ENCODE data around the gene PID1. TPM values are rescaled to one million over a fixed set of nuclear protein-coding genes. Genes with fewer than 3 reads are reported as not detected.
A peak's percentile ranks its signal among the peaks of the same experiment; 100 is the strongest.

The PID1 gene
- 2.3 TPM for polyA plus RNA-seq (2013, experiment 1 of 2)
- polyA plus RNA-seq (2013, experiment 2 of 2): 2.4 TPM

DNA sequence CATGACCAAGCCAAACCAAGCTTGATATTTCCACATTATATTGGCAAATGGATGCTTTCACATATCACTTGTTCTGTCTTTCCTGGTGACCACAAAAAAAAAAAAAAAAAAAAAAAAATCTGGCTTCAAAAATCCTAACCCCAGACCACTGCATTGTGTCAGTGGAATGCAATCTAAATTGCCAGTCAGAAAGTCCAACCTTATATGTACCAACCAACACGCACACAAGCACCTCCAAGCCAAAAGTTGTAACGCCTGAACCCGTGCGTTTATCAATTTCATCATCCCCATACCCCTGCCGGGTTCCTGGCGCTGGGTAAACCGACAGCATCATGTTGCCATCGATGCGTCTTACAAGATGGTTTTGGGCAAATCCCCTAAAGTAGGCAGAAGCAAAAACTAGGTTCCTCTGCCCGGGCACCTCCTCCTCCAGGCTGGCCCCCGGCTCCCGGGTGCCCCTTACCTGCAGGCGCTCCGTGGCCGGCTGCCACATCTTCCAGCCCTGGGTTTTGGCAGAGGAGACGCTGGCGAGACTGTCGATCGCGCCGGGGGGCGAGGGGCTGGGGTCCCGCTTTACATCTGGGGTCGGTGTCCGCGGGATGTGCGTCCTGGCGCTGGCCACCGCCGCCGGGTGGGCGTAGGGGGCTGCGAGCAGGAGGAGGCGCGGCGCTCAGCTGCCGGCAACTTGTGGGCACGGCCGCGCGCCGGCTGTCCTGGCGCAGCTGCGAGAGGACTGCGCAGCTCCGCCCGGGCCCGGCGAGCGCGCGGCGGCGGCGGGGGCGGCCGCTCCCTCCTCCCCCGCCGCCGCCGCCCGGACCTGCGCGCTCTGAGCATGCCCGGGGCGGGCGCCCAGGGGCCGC lies at the start of gene PID1:
TSS of gene PID1 (minus strand) at position 737 of the 860 bp plus-strand sequence. CDS start at position 493, 244 bp downstream.
- H3K36me3 ChIP-seq (ENCODE audit: control insufficient read depth, insufficient read depth, low read length): no peaks in the 10 kb centered on the region

DNA sequence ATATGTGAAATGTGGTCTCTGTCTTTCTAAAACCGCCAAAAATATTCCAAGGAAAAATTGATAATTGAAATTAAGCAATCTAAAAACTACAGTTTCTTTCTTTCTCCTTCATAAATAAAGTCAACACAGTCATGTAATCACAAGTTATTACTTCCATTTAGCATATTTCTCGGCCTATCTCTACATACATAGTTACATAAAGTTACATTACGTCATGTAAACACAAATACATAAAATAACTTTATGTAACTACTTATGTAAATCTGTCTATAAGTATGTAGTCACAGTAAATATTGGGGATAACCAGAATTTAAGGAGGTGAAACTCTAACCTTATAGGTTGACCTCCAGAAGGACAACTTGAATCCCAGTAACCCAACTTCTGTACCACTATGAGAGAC lies 48.5 kb upstream of the PID1 start:
- no peaks in the 10 kb centered on the region for H3K9me3 ChIP-seq (ENCODE audit: control insufficient read depth, low read length)
- H3K4me1 ChIP-seq (ENCODE audit: control insufficient read depth, insufficient read depth, low read length, poor library complexity, severe bottlenecking): no peaks in the 10 kb centered on the region
- WGBS, 2 experiments (ENCODE audit: insufficient coverage in 2 of 2): 86% methylated on average over 1 of the region's 3 CpGs; no CpG with 5 or more reads in 1 of the 2 experiments
- H3K36me3 ChIP-seq (ENCODE audit: control insufficient read depth, insufficient read depth, low read length): no peaks in the 10 kb centered on the region
- no peak overlapping the region for H3K4me3 ChIP-seq (ENCODE audit: extremely low read depth, insufficient read depth, low read length, poor library complexity, severe bottlenecking)
- no peak overlapping the region for H3K27ac ChIP-seq (ENCODE audit: low read depth, low read length, severe bottlenecking)

More for the DNA sequence above, at the start of gene PID1:
- H3K27ac ChIP-seq (ENCODE audit: low read depth, low read length, severe bottlenecking): no peak within 1 kb of the TSS
- H3K9me3 ChIP-seq (ENCODE audit: control insufficient read depth, low read length): no peaks in the 10 kb centered on the region
- peak within 1 kb of the TSS; percentile 50 for H3K4me3 ChIP-seq (ENCODE audit: extremely low read depth, insufficient read depth, low read length, poor library complexity, severe bottlenecking)
- no peaks in the 10 kb centered on the region for H3K4me1 ChIP-seq (ENCODE audit: control insufficient read depth, insufficient read depth, low read length, poor library complexity, severe bottlenecking)
- 15 to 21% methylated on average over 32 to 35 of the region's 68 CpGs for WGBS, 2 experiments (ENCODE audit: insufficient coverage in 2 of 2)

DNA sequence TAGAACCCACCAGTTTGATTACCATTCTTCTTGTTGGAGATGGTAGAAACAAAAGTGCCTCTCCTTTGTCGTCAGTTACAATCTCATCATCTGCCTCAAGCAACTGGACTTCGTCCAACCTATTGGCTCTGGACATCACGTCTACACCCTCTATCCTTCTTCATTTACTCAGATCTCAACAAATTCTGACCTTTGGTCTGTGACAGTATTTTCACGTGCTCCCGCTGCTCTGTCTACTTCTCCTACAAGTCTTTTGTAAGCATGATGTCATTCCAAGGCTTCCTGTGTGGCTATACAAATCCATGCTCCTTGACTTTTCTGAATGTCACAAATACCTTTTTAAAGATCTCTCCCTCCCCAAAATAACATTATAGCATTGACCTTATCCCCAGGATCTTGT lies 43.0 kb upstream of the PID1 start:
- H3K27ac ChIP-seq (ENCODE audit: low read depth, low read length, severe bottlenecking): no peak overlapping the region
- H3K4me1 ChIP-seq (ENCODE audit: control insufficient read depth, insufficient read depth, low read length, poor library complexity, severe bottlenecking): no peaks in the 10 kb centered on the region
- H3K4me3 ChIP-seq (ENCODE audit: extremely low read depth, insufficient read depth, low read length, poor library complexity, severe bottlenecking): no peak overlapping the region
- H3K9me3 ChIP-seq (ENCODE audit: control insufficient read depth, low read length): no peaks in the 10 kb centered on the region
- 89 to 94% methylated on average over 5 of the region's 5 CpGs for WGBS, 2 experiments (ENCODE audit: insufficient coverage in 2 of 2)
- no peaks in the 10 kb centered on the region for H3K36me3 ChIP-seq (ENCODE audit: control insufficient read depth, insufficient read depth, low read length)

DNA sequence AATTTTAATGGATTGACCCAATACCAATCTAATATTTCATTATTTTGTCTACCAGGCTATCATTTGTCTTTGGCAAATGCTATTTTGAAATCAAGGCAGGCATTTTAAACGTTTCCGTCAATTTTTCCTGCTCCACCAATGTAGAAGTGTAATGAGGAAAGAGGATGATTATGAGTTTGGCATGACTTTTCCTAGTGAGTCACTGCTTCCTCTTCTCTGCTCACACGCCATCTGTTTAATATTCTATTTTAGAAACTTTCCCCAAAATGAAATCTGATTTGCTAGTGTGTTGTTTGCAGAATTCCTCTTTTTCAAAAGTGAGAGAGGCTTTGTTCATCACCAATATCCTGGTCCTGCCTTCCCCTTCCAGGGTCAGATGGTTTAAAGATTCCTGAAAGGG lies 42.5 kb upstream of the PID1 start:
- H3K27ac ChIP-seq (ENCODE audit: low read depth, low read length, severe bottlenecking): no peak overlapping the region
- no peaks in the 10 kb centered on the region for H3K4me1 ChIP-seq (ENCODE audit: control insufficient read depth, insufficient read depth, low read length, poor library complexity, severe bottlenecking)
- H3K9me3 ChIP-seq (ENCODE audit: control insufficient read depth, low read length): no peaks in the 10 kb centered on the region
- no peaks in the 10 kb centered on the region for H3K36me3 ChIP-seq (ENCODE audit: control insufficient read depth, insufficient read depth, low read length)
- no CpG with 5 or more reads among the region's 3 CpGs for WGBS, 2 experiments (ENCODE audit: insufficient coverage in 2 of 2)
- H3K4me3 ChIP-seq (ENCODE audit: extremely low read depth, insufficient read depth, low read length, poor library complexity, severe bottlenecking): no peak overlapping the region

DNA sequence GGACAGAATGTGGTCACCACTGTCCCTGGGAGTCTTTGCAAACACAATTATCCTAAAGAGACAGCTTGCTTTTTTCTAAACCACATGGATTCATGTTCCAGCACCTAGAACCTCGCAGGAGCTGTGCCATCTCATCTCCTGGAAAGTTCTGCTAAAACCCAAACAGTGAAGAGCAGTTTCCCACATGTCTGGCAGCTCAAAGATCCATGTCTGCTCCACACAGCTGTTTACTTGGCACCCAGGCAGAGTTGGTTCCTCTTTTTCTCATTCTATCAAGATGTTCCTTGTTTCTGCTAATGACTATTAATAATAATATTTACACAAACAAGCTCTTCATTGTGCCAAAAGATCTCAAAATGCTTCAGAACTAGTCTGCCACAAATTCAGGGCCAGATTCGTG lies 30.1 kb upstream of the PID1 start:
- 60 to 88% methylated on average over 1 to 2 of the region's 2 CpGs for WGBS, 2 experiments (ENCODE audit: insufficient coverage in 2 of 2)
- Histone ChIP-seq H3K36me3 (ENCODE audit: control insufficient read depth, insufficient read depth, low read length) (no peaks in the 10 kb centered on the region), H3K9me3 (ENCODE audit: control insufficient read depth, low read length) (no peaks in the 10 kb centered on the region), H3K4me1 (ENCODE audit: control insufficient read depth, insufficient read depth, low read length, poor library complexity, severe bottlenecking) (no peaks in the 10 kb centered on the region), H3K27ac (ENCODE audit: low read depth, low read length, severe bottlenecking) (no peak overlapping the region), H3K4me3 (ENCODE audit: extremely low read depth, insufficient read depth, low read length, poor library complexity, severe bottlenecking) (no peak overlapping the region)

GRCh38 chr2:229300790-229301189 lies 29.7 kb upstream of the PID1 start:
- H3K4me3 ChIP-seq (ENCODE audit: extremely low read depth, insufficient read depth, low read length, poor library complexity, severe bottlenecking): no peak overlapping the region
- whole genome bisulfite sequencing, 2 experiments (ENCODE audit: insufficient coverage in 2 of 2): no CpG with 5 or more reads among the region's 3 CpGs
- H3K27ac ChIP-seq (ENCODE audit: low read depth, low read length, severe bottlenecking): no peak overlapping the region
- H3K36me3 ChIP-seq (ENCODE audit: control insufficient read depth, insufficient read depth, low read length): no peaks in the 10 kb centered on the region
- H3K4me1 ChIP-seq (ENCODE audit: control insufficient read depth, insufficient read depth, low read length, poor library complexity, severe bottlenecking): no peaks in the 10 kb centered on the region
- no peaks in the 10 kb centered on the region for H3K9me3 ChIP-seq (ENCODE audit: control insufficient read depth, low read length)

DNA sequence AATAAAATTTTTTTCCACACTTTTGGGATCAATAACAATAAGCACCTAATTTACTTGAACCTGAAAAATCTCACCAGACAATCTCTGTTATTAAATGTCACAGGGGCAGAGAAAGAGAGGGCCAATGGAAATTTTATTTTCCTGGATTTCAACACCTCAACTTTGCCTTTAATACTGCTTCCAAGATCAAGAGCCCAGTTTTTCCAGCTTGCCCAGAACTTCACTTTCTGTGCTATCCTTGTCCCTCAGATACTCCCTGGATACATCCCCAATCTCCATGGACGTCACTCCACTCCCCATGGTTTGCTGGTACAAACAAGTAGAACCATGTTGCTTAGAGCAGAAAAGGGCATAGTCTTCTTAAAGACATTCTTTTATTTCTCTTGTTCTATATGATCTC lies 29.3 kb upstream of the PID1 start:
- Histone ChIP-seq H3K9me3 (ENCODE audit: control insufficient read depth, low read length) (no peaks in the 10 kb centered on the region), H3K4me1 (ENCODE audit: control insufficient read depth, insufficient read depth, low read length, poor library complexity, severe bottlenecking) (no peaks in the 10 kb centered on the region), H3K4me3 (ENCODE audit: extremely low read depth, insufficient read depth, low read length, poor library complexity, severe bottlenecking) (no peak overlapping the region), H3K27ac (ENCODE audit: low read depth, low read length, severe bottlenecking) (no peak overlapping the region), H3K36me3 (ENCODE audit: control insufficient read depth, insufficient read depth, low read length) (no peaks in the 10 kb centered on the region)
- 43% methylated on average over 1 of the region's 1 CpG; no CpG with 5 or more reads in 1 of the 2 experiments for WGBS, 2 experiments (ENCODE audit: insufficient coverage in 2 of 2)

DNA sequence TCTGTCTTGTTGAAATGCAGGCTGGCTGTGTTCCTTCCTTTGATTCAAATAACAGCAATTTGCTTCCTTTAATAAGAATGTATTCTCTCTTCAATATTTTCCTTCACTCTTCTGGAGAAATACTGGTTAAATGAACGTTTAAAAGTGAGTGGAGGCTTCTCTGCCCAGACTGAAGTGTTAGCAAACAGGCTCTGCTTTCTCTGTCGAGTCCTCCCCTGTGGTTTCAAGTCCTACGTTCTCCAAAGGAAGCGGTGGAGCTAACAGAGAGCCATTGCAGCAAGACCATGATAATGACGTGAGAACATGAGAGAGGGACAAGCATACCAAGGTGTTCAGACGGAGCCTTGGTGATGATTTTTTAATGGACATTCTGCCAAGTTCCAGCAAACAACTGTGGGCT lies 26.2 kb upstream of the PID1 start:
- H3K4me3 ChIP-seq (ENCODE audit: extremely low read depth, insufficient read depth, low read length, poor library complexity, severe bottlenecking): no peak overlapping the region
- no peaks in the 10 kb centered on the region for H3K4me1 ChIP-seq (ENCODE audit: control insufficient read depth, insufficient read depth, low read length, poor library complexity, severe bottlenecking)
- H3K9me3 ChIP-seq (ENCODE audit: control insufficient read depth, low read length): no peaks in the 10 kb centered on the region
- no peak overlapping the region for H3K27ac ChIP-seq (ENCODE audit: low read depth, low read length, severe bottlenecking)
- H3K36me3 ChIP-seq (ENCODE audit: control insufficient read depth, insufficient read depth, low read length): no peaks in the 10 kb centered on the region
- WGBS, 2 experiments (ENCODE audit: insufficient coverage in 2 of 2): 72 to 79% methylated on average over 6 of the region's 6 CpGs

GRCh38 chr2:229296536-229296935 lies 25.4 kb upstream of the PID1 start:
- H3K4me3 ChIP-seq (ENCODE audit: extremely low read depth, insufficient read depth, low read length, poor library complexity, severe bottlenecking): no peak overlapping the region
- no peaks in the 10 kb centered on the region for H3K36me3 ChIP-seq (ENCODE audit: control insufficient read depth, insufficient read depth, low read length)
- 80 to 100% methylated on average over 1 to 2 of the region's 3 CpGs for WGBS, 2 experiments (ENCODE audit: insufficient coverage in 2 of 2)
- no peaks in the 10 kb centered on the region for H3K9me3 ChIP-seq (ENCODE audit: control insufficient read depth, low read length)
- no peaks in the 10 kb centered on the region for H3K4me1 ChIP-seq (ENCODE audit: control insufficient read depth, insufficient read depth, low read length, poor library complexity, severe bottlenecking)
- H3K27ac ChIP-seq (ENCODE audit: low read depth, low read length, severe bottlenecking): no peak overlapping the region

- H3K36me3 ChIP-seq (ENCODE audit: control insufficient read depth, insufficient read depth, low read length): no peaks in the 10 kb centered on the region
- H3K27ac ChIP-seq (ENCODE audit: low read depth, low read length, severe bottlenecking): no peak overlapping the region
- peaks cover 2% of the 10 kb centered on the region for H3K9me3 ChIP-seq (ENCODE audit: control insufficient read depth, low read length)
- H3K4me1 ChIP-seq (ENCODE audit: control insufficient read depth, insufficient read depth, low read length, poor library complexity, severe bottlenecking): no peaks in the 10 kb centered on the region
- H3K4me3 ChIP-seq (ENCODE audit: extremely low read depth, insufficient read depth, low read length, poor library complexity, severe bottlenecking): no peak overlapping the region
Observed at GRCh38 chr2:229296016-229296415, 24.9 kb upstream of the PID1 start.

DNA sequence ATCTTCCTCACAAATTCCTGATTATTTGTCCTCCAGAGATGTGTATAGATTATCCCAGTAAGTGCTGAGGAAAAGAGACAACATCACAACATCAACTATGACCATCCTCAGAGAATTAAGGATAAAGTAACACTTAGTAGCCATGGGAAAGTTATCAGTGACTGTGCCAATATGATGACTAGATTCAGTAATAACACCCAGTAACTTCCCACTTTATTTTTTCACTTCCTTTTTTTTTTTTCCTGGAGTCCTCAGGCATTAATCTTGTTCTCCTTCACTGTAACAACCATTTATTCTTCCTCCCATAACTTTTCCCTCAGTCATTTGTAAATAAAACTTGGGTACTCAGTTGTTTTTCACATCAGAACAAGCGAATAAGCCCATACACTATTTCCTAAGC lies 16.7 kb upstream of the PID1 start:
- Histone ChIP-seq H3K27ac (ENCODE audit: low read depth, low read length, severe bottlenecking) (no peak overlapping the region), H3K4me1 (ENCODE audit: control insufficient read depth, insufficient read depth, low read length, poor library complexity, severe bottlenecking) (no peaks in the 10 kb centered on the region), H3K9me3 (ENCODE audit: control insufficient read depth, low read length) (peaks cover 6% of the 10 kb centered on the region), H3K36me3 (ENCODE audit: control insufficient read depth, insufficient read depth, low read length) (no peaks in the 10 kb centered on the region), H3K4me3 (ENCODE audit: extremely low read depth, insufficient read depth, low read length, poor library complexity, severe bottlenecking) (no peak overlapping the region)
- no CpG with 5 or more reads among the region's 1 CpG for WGBS, 2 experiments (ENCODE audit: insufficient coverage in 2 of 2)

Measured in mesodermal cell (in vitro differentiated cells).